GM12864 (cell line): ENCODE data around the gene CASP6.

ENCODE experiments used
- DNase-seq: peaks from one replicate; pipeline ENCODE4 v3.0.0-alpha.2; 2011; ENCODE audit warnings: low read depth
- H3K4me3 ChIP-seq: 2 replicates; pipeline ENCODE4 v1.5.1; 2011; ENCODE audit warnings: mild to moderate bottlenecking, low read depth, low read length, control low read depth
- TF ChIP-seq, protein P1 (sequence below): IDR thresholded peaks from 2 replicates; pipeline ENCODE4 v1.5.1; 2011; ENCODE audit warnings: low read depth, mild to moderate bottlenecking, moderate library complexity, low read length, control low read depth, inconsistent platforms; ENCODE audit errors: missing control alignments

The CASP6 gene

DNA sequence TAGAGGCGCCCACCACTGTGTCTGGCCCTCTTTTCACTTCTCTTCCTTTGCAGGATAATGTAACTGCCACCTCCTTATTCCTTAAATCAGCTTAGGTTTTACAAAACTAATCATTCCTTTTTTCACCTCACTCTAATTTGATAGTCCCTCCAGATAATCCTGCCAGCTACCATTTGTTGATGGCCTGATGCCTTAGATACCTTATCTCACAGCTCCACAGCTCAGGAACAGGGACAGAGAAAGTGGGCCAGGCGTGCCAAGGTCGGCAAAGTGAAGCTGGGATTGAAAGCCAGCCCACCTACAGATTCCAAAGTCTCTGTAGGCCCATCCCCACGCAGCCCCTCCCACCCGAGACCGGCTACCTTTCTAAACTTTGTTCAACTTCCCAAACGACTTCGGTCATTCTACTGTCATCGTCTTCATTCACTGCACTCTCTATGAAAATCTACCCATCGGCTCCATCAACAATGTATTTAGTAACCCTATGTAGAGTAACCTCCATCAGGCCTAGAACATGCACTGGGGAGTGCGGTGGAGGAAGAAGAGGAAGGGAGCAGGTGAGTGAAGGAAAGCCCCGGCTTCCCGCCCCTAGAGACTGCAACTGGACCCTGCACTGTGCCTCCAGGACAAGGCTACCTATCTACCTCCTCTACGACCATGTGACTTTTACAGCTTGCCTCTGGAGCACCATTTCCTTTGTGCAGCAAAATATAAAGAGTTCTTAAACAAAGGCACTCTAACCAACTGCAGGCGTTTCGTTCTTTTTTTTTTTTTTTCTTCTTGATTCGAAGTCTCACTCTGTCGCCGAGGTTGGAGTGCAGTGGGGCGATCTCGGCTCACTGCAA is 1.5 kb downstream of the CASP6 start:
- TF ChIP-seq, protein P1, sequence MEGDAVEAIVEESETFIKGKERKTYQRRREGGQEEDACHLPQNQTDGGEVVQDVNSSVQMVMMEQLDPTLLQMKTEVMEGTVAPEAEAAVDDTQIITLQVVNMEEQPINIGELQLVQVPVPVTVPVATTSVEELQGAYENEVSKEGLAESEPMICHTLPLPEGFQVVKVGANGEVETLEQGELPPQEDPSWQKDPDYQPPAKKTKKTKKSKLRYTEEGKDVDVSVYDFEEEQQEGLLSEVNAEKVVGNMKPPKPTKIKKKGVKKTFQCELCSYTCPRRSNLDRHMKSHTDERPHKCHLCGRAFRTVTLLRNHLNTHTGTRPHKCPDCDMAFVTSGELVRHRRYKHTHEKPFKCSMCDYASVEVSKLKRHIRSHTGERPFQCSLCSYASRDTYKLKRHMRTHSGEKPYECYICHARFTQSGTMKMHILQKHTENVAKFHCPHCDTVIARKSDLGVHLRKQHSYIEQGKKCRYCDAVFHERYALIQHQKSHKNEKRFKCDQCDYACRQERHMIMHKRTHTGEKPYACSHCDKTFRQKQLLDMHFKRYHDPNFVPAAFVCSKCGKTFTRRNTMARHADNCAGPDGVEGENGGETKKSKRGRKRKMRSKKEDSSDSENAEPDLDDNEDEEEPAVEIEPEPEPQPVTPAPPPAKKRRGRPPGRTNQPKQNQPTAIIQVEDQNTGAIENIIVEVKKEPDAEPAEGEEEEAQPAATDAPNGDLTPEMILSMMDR = no peak
- no peak for DNase-seq
- peak overlapping the region; percentile 87 for H3K4me3 ChIP-seq

DNA sequence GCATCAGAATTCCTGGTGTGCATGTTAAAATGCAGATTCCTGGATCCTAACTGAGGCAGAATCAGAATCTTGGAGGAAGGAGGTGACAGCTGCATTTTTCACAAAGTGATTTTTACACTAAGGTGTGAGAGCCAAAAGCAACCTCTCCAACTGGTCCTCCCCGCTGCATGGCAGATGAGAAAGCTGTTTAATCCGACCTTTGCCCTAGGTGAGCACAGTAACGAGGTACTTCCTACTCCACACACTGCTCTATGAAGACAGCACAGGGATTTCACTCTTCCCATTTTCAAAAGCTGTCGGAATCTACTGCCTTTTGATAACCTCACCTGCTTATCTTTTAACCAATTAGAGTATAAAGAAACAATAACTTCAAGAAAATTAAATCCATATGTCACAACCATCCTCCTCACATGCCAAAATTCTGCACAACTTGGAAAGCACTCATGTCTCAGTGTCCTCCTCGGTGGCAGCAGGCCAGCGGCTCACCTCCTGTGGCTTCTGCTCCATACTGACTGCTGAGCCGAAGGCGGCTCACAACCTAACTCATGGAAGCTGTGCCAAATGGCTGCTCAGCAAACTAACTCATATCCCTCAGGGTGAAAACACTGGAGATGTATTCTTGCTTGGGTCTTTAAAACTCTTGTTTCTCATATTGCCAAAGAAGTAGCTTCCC is 3.6 kb downstream of the CASP6 start:
- TF ChIP-seq, protein P1 = no peak
- DNase-seq = no peak
- no peak overlapping the region for H3K4me3 ChIP-seq

DNA sequence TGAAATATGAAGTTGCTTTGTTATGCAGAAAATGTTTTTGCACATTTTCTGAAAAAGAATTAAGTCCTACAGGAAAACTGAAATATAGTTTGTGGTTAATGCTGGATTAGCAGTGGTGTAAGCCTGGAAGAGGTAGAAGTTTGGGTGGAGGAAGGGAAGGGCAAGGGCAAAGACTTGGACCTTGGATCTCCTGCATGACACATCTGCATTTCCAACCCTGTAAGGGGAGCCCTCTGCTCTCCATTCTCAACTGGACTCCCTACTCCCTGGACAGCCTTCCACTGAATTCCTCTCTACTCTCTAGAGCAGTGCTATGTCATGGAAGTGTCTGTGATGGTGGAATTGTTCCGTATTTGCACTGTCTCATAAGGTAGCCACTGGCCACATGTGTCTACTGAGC is 4.6 kb downstream of the CASP6 start:
- TF ChIP-seq, protein P1 = no peak
- DNase-seq = no peak
- H3K4me3 ChIP-seq = no peak overlapping the region

DNA sequence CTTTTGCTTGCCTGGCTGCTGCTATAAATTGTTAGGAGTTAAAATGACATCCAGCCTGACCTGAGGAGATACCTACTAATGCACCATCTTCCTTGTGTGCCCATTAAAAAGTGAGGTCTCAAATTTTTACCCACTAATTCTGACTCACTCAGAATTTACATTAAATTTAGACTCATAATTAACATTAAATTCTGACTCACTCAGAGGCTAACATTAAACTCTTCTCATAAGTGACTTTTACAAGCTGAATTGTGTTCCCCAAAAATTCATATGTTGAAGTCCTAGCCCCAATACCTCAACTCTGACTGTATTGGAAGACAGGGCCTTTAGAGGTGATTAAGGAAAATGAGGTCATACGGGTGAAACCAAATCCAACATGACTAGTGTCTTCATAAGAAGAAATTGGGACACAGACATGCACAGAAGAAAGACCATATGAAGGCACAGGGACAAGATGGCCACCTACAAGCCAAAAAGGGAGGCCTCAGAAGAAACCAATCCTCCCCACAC is 11.8 kb downstream of the CASP6 start:
- no peak overlapping the region for H3K4me3 ChIP-seq
- TF ChIP-seq, protein P1 = no peak
- DNase-seq = no peak

- DNase-seq = no peak
- TF ChIP-seq, protein P1 = no peak
- H3K4me3 ChIP-seq = no peak overlapping the region
These were observed 12.4 kb downstream of the CASP6 start for GRCh38 chr4:109690690-109691410.

DNA sequence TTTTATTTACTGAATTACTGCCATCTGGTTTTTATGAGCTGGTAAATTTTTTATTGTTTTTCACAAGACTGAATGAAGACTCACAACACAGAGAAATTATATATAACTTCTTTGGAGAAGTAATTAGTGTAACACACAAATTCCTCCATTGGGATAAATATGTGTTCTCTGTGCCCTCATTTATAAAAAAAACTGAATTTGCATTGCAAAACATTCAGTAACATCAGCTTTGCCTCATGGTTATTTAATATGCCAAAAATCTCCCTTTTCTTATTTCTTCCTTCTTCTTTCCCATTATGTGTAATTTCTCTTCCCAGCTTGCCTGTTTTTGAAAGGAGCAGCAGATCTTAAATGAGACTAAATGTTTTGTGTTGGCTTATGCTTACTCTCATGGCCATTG is 18.5 kb downstream of the CASP6 start:
- no peak overlapping the region for H3K4me3 ChIP-seq
- TF ChIP-seq, protein P1 = no peak
- DNase-seq = no peak
